NCI-H1436 treated with DMSO at 0.1 percent for 48 hours (cell line): ENCODE data around the gene HOOK1.

Source experiments
- DNase-seq: peaks from one replicate; lab custom pipeline; 2025; lab: John Stamatoyannopoulos, UW

The HOOK1 gene

DNA sequence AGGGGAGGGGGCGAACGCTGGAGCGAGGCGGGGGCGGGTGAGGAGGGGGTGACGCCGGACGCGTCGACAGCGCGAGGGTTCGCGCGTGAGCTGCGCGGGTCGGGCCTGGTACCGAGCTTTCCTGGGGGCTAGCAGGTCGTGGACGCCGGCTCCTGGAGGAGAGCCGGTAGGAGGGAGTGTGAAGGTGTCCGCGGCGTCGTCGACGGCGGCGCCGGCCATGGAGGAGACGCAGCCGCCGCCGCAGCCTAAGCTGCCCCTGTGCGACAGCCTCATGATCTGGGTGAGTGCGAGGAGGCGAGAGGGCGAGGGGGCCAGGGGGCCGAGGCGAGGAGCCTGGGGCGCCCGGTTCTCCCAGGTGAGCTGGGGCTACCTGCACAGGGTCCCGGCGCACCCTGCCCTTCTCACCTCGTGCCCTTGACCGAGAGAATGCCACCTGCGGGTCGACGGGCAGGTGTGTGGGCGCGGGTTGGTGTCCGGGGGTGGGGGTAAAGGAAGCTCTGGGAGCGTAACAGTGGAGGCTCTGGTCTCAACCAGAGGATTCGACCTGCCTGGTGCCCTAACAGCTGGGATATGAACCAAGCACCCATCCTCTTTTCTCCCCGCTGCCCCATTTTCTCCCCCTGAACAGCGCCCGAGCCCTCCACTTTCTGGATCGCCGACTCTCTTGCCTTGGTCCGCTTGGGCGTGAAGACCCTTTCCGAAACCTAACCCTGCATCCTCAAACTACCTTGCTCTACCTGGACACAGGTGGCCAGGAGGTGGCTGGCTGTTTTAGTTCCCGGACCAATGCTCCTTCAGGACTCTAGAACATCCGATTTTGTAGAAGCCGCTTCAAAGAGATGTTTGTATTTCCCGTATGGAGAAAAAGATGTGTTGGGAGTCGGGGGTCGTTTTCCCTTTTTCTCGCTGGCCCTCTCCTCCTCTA, at the start of gene HOOK1:
Gene HOOK1 (plus strand): TSS at position 49 of the 925 bp plus-strand sequence. CDS start 169 bp downstream, at position 218.
- no peak for DNase-seq

DNA sequence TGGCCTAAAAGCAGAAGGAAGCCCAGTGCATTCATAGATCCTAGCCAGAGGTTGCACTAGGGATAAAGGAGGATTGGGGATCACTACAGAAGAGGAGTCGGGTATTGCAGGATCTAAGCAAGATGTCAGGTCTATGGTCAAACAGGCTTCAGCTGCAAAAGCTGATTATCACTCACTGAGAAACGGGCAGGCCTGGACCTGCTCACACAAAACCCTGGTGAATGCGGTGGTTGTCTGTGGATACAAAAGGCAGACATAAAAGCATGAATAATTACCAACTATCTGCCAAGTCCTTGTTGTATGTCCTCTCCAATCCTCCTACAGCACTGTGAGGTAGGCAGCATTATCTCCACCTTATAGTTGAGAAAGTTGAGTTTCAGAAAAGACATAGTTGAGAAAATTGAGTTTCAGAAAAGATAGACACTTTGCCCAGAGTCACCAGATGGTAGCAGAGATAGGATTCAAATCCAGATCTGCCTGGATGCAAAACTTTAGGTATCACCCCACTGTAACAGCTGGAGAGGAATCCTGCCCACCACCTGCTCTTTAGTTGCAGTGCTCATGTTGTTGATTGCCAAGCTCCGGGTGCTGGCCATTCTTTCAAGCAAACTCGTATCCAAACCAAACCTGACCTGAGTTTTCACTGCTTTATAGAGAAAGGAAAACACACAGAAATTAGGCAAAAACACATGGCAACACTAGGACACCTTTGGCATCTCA, 49.6 kb upstream of the HOOK1 start:
- no peak for DNase-seq

DNA sequence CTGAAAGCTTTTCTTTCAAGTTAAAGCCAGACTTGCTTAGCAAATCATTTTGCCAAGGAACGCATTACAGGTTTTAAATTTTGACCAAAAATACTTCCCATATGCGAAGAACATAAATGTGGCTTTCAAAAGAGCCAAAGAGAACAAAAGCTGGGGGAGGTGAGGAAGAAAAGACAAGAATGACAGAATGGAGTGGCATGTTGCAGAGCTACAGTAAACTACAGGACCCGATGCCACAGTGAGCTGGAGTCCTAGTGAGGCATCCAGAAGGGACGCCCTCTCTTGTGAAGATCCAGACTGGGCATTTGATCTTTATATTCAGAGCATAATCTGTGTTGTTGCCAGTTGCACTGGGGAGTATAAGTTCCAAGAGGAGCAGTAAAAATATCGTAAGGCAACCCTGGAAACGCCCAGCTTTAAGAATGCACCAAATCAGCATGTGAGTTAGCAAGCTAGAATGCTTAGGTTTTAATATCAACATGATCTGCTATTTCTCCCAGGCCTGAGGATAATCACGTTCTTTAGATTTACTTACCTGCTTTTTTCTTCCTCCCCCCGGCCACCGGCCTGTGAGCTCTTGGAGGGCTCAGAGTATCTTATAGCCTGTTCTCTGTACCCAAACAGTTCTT, 48.4 kb upstream of the HOOK1 start:
- no peak for DNase-seq

DNA sequence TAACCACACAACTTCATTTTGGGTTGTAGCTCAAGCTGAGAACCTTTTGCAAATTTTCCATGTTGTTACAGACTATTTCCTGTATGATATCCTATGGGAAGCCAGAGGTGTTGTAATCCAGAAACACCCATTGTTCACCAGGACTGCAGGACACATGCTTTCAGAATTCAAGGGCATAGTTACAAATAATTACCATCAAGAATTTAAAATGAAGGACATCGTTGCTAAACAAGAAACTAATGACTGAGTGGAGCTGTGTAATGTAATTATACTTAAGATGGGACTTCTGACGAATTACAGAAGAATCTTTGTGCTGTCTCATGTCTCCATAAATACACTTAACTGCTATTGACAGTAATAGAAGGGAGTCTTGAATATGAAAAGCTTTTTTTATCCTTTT, 47.6 kb upstream of the HOOK1 start:
- DNase-seq = no peak

DNA sequence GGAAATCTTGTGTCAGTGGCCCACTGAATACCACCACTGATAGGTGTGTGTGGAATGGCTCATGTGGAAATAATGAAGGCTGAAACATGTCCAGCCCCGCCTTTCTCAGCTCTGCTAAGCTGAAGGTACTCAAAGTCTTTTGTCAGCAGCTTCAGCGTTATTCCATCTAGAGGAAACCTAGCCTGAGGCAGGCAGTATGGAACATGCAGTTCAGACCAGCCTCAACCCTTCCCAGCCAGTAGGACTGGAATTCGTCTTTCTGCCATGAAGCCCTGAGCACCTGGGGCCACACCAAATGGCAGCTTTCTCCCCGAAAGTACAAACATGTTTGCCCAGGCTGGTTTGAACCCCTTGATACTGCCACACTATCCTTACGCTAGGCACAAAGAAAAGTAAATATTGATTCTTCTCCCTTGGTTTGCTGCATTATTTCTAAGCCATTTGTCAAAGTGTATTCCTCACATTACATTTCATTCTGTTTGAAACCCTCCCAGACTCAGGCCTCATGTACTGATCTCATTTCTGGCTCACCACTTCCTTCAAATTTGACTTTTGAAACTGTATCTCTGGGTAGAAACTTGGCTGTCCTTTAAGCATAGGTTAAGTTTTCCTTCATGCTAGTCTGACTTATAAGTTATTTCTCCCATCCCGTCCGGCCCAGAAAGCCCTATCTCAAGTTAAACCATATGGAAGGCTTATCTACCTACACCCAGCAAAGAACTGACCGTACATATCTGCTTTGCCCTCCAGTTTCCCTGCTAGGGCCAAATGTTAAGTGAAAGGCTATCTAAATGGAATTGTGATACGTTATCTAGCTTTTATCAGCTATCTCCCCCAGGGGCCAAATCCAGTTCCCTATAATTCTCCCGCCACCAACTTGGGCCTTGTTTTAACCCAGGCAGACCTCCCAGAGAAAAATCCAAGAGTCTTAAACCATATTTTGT, 45.7 kb upstream of the HOOK1 start:
- no peak for DNase-seq

DNA sequence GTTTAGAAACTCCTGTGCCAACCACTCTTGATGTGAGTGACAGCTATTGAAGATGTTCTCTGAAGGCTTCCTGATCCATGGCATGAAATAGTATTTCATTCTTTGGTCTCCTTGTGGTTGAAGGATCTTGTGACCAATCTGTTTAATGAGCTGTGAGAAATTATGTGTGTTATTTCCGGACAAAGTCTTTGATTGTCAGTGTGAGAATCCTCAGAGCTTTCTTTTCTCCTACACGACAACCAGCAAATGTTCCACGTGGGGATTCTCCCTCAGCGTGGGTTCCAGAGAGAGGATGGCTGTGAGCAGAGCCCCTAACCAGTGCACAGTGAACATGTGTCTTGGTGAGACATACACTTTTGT, 45.0 kb upstream of the HOOK1 start:
- DNase-seq = no peak

DNA sequence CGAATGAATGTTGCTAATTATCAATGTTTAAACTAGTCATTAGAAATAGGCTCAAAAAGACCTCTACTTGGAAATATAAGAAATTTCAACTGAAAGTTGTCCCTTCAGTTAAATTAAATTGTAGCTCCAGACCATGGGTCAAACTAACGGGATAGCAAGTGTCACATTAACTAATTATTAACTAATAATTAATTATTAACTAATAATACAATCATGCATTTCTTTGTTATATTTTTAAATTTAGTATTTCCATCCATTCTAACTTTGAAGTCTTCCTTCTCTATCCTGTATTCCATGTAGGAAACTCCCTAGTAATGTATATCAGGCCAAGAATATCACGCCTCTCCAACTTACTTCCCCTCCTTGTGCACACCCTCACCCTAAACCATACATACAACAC, 43.4 kb upstream of the HOOK1 start:
- DNase-seq = no peak

DNA sequence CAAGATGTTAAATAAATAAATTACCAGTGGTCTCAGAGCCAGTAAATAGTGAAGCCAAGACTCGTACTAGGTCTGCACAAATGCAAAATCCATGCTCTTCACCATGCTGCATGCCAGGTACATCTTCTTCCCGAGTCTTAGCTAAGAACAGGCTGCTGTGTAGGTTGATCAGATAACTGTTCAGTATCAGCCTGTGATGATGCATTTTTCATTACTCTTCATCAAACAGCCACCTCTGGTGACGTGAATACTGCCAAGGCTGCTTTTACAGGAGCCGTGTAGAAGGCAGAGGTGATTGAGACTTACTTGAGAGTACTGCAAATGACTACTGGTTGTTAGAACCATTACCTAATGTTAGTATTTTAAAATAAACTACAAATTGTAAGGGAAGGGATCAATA, 39.3 kb upstream of the HOOK1 start:
- no peak for DNase-seq

DNA sequence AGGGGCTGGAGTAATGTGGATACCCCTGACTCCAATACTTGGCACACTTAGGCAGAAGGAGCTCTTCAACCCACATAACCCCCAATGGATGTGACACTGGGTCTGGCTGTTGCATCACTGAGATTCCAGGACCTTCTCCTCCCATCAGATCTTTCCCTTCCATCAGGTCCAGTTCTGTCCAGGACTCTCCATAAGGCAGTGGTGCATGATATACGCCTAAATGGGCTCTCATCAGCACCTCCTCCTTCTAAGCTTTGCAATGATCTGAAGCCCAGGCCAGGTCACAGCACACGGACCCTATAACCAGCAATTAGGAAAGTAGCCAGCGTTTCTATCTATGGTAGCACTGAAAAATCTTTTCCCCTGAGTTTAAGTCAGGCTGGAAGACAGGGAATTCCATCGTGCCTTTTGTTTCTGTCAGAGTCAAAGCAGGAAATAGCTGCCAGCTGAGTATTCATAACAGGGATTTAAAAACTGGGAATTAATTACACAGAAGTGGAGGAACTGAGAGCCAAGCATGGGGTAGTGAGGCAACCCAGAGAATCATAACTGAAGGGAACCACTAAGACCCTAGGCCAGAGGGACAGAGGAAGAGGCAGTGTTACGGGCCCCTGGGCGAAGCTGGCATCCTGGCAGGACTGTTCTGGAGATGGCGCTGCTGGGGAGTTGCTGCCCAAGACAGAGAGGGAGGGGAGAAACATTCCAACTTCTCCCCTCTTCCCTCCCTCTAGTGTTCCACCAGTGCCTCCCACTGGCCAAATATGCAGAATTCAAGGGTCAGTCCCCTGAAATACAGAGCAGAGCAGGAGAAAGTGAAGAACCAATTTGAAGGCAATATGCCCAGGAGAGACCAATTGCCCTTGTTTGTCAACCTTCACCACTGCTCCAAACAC, 37.5 kb upstream of the HOOK1 start:
- DNase-seq = no peak

DNA sequence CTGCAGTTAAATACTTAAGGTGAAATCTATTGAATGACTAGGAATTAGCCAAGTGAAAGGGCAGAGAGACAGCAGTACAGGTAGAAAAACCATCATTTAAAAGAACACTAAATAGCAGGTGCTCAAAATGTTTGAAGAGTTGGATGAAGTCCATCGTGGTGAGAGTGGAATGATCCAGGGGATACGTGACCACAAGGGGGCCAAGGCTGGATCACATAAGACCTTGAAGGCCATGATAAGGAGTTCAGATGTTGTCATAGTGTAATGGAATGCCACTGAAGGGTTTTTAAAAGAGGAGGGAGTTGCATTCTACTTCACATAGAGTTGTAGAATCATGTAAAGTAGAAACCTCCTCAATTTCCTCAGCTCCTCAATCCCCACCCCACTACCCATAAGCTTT, 34.8 kb upstream of the HOOK1 start:
- DNase-seq = no peak

DNA sequence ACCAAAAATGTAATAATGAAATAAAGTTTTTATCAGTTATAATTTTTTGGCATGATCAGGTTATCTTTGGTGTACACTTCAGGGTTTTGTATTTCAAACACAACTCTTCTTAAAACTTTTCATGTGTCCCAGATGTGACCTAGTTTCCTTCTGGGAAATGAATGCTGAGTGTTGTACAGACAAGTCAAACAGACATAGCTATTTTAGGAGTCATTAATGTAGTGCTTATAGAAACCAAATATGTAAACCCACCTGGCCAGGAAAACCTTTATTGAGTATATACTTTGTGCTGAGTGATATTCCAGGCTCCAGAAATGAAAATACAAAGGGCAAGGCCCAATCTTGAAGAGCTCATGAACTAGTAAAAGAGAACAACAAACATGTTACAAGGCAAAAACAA, 25.9 kb upstream of the HOOK1 start:
- DNase-seq = no peak

DNA sequence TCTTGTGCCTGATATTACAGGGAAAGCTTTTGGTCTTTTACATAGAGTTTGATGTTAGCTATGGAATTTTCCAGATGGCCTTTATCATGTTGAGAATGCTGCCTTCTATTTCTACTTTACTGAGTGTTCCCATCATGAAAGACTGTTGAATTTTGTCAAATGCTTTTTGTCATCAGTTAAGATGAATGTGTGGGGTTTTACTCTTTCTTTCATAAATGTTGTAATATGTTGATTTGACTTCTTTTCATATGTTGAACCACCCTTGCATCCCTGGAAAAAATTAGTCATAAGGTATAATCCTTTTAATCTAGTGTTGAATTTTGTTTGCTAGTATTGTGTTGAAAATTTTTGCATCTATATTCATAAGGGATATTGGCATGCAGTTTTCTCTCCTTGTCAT, 16.1 kb upstream of the HOOK1 start:
- DNase-seq = no peak

DNA sequence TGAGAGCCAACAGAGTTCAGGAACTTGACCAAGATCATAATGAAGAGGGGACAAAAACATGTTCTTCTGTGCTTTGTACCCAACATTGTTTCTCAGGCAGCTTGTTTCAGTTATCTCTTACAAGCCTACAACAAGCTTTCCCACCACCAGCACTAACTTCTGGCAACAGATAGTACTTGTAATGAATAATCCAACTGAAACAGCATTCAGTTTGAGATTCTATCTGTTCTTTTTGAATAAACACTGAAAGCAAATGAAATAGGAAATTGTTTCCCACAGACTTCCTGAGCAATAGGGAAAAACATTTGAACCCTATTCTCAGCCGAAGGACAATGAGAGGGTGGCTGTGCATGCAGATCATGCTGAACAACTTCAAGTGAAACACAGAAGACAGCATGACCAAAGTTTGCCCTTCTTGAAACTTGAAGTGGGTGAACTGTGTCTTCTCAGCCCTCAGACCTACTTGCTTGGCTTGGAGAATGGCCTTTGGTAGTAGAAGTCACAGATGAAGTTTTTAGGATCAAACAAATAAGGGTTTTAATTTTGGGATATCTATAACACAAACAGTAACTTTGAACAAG, 11.2 kb upstream of the HOOK1 start:
- DNase-seq = no peak

DNA sequence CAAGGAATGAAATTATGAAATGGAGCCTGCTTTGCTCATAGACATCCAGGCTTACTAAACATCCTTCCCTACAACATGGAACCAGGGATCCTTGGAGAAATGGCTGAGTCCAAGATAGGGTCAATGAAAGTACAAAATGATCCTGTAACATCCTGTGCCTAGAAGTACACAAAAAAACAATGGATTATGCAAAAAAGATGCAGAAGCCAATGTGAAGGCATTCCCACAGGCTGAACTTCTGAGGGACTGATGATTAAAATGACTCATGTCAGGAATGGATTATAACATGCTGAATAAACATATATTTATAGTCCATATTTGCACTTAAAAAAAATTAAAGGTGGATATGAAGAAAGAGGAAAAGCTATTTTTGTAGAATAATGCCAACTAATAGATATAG, 10.4 kb upstream of the HOOK1 start:
- DNase-seq = no peak

DNA sequence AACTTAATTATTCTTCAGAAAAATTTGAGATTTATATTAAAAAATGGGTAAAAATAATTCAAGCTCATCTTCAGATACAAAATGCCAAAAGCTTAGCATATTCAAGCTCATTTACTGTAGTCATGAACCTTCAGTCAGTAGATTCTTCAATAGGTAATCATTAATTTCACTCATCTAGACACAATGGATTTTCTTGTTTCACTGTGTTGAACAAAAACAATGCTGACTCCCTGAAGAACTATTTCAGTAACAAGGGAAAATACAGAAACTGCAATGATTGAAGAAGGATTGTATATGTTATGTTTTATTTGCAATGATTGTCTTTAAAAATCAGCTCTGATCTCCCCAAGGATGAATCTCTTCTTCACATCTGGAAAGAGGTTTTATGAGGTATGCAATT, 9.2 kb upstream of the HOOK1 start:
- DNase-seq = no peak

DNA sequence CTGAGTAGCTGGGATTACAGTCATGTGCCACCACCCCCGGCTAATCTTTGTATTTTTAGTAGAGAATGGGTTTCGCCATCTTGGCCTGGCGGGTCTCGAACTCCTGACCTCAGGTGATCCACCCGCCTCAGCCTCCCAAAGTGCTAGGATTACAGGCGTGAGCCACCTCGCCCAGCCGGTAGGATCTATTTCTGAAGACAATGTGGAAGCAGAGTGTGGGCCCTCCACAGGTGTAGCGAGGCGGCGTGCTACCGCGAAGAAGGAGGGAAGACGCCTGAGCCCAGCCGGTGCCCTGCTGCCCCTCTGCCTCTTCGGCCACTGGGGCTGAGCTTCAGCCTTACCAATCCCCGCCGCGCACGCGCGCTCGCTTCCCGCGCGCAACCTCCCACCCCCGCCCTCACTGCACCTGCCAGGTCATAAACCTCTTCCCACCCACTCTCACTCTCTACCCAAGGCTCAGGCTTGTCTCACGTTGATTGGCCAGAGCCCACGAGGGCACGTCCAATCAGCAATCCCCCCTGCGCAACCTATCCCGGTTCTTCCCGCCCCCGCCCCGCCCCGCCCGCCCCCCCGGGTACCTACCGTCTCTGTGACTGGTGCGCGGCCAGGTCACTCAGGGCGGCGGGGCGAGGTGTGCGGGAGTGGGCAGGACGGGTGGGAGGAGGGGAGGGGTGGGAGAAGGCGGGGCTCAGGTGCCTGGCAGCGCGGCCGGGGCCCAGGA, 409 bp upstream of the HOOK1 start:
- peak; percentile 75 for DNase-seq

DNA sequence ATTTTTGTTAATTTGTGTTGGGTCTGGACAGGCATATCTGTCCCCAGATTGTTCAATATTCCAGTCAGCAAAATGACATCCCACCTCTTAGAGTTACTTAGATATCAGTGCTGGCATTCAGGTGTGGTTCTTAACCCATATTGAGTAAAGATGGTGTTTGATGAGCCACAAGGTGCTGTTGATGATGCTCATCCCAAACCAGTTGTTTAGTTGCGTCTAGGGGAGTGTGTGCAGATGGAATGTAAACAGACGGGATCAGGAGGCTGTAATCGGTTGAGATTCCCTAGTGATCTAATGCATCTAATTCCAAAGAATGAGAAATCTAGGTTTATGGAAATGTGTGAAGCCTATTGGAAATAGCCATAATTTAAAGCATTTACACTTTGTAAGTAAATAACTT, 1.1 kb downstream of the HOOK1 start:
- no peak for DNase-seq

DNA sequence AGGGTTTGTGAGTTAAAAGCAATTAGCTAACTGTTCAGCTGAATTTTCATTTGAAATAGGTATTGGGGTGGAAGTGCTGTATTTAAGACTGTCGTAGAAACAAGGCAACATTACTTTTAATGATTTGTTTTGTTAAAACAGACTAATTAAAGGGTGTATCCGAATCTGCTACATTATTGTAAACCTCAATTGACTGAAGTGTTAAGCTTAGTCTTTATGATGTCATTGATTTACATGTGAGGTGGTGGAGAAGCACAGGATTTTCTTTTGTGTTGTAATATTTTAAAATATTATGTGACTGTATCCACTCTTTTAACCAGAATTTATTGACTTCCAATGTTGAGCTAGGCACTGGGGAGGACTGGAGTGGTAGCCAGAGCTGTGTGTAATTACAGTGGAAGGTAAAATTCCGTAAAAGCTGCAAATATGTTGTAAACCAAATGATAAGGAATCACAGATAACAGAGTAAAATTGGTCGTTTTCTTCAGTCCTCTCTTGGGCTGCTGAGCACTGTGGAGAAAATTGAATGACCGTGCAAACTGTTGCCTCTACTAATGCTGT, 1.6 kb downstream of the HOOK1 start:
- DNase-seq = no peak
